ENCODE measurements around the gene TMEM81. TPM values are rescaled to one million over a fixed set of nuclear protein-coding genes. Genes with fewer than 3 reads are reported as not detected.

The TMEM81 gene
- total and polyA plus RNA-seq, 2 of the 8 experiments (the other 6 are each of a cell fraction or from before 2014, with no cell fraction given): 2.1 to 5.9 TPM

GRCh38 chr1:205046870-205047269, 37.4 kb downstream of the TMEM81 start (continued):
- no peak for TF ChIP-seq CHD7 (IDR thresholded peaks at IDR 0.05; ENCODE audit: insufficient replicate concordance, low read length)
- TF ChIP-seq EGR1 (IDR thresholded peaks at IDR 0.05; ENCODE audit: borderline replicate concordance, low read depth, low read length): no peak
- no peak for TF ChIP-seq RNF2 (IDR thresholded peaks at IDR 0.05; ENCODE audit: borderline replicate concordance, low read depth, low read length, missing control alignments, poor library complexity, severe bottlenecking)
- TF ChIP-seq HDAC2 (IDR thresholded peaks at IDR 0.05; ENCODE audit: borderline replicate concordance in 1 of 2, low read depth in 2 of 2, low read length in 2 of 2): no peak
- TF ChIP-seq CBX5 (IDR thresholded peaks at IDR 0.05; ENCODE audit: low read depth, low read length): no peak
- TF ChIP-seq TCF12 (IDR thresholded peaks at IDR 0.05; ENCODE audit: low read depth, low read length): no peak
- no peak for TF ChIP-seq BRCA1 (IDR thresholded peaks at IDR 0.05; ENCODE audit: low read depth, low read length)
- TF ChIP-seq E2F6 (IDR thresholded peaks at IDR 0.05): no peak
- no peak for TF ChIP-seq SAP30 (IDR thresholded peaks at IDR 0.05; ENCODE audit: insufficient read depth, insufficient replicate concordance, low read length)
